HEK293T (cell line): ENCODE measurements around the gene XPNPEP3.

Source experiments
- L3MBTL2 ChIP-seq: fragments of 450-650 bp; conservative IDR thresholded peaks from 2 replicates; pipeline ENCODE4 v1.6.1; 2016; ENCODE audit warnings: mild to moderate bottlenecking
- LEF1 ChIP-seq: fragments of 450-650 bp; IDR thresholded peaks from 2 replicates; pipeline ENCODE4 v1.6.1; 2017; ENCODE audit warnings: mild to moderate bottlenecking, borderline replicate concordance
- NFRKB ChIP-seq: fragments of 450-650 bp; IDR thresholded peaks from 2 replicates; pipeline ENCODE4 v1.6.1; 2016; ENCODE audit warnings: mild to moderate bottlenecking, moderate library complexity
- SP1 ChIP-seq: fragments of 450-650 bp; IDR thresholded peaks from 2 replicates; pipeline ENCODE4 v1.6.1; 2017
- ZNF384 ChIP-seq: fragments of 450-650 bp; IDR thresholded peaks from 2 replicates; pipeline ENCODE4 v1.6.1; 2016

DNA sequence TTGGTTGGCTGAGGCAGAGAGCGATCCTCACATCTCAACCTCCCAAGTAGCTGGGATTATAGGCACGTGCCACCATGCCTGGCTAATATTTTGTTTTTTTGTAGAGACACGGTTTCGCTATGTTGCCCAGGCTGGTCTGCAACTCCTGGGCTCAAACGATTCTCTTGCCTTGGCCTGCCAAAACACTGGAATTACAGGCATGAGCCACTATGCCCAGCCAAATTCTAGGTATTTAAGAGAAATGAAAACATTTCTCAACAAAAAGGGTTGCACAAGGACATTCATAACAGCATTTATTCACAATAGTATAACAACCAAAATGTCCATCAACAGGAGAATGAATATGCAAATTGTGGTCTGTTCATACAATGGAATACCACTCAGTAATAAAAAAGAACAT, 62.5 kb downstream of the XPNPEP3 start:
- no peak for TF ChIP-seq LEF1
- TF ChIP-seq NFRKB, result no peak
- no peak for TF ChIP-seq L3MBTL2
- TF ChIP-seq ZNF384, result no peak
- no peak for TF ChIP-seq SP1
